HEK293T (cell line): Measurements from ENCODE around the gene SLC19A1.

Source experiments
- ARNT ChIP-seq: fragments of 450-650 bp; IDR thresholded peaks from 2 replicates; pipeline ENCODE4 v1.6.1; 2017; ENCODE audit warnings: mild to moderate bottlenecking
- BHLHE40 ChIP-seq: fragments of 450-650 bp; IDR thresholded peaks from 2 replicates; pipeline ENCODE4 v1.6.1; 2016; ENCODE audit warnings: mild to moderate bottlenecking, moderate library complexity, borderline replicate concordance
- CTBP1 ChIP-seq: fragments of 450-650 bp; IDR thresholded peaks from 2 replicates; pipeline ENCODE4 v1.6.1; 2016; ENCODE audit warnings: borderline replicate concordance
- ELF4 ChIP-seq: fragments of 450-650 bp; IDR thresholded peaks from 2 replicates; pipeline ENCODE4 v1.6.1; 2017; ENCODE audit warnings: antibody characterized with exemption
- FOXA1 ChIP-seq: fragments of 450-650 bp; IDR thresholded peaks from 2 replicates; pipeline ENCODE4 v1.6.1; 2016; ENCODE audit warnings: mild to moderate bottlenecking
- FOXK2 ChIP-seq: fragments of 450-650 bp; IDR thresholded peaks from 2 replicates; pipeline ENCODE4 v1.6.1; 2016; ENCODE audit warnings: mild to moderate bottlenecking
- FOXM1 ChIP-seq: fragments of 450-650 bp; IDR thresholded peaks from 2 replicates; pipeline ENCODE4 v1.6.1; 2017; ENCODE audit warnings: mild to moderate bottlenecking, borderline replicate concordance
- HDGF ChIP-seq: fragments of 450-650 bp; IDR thresholded peaks from 2 replicates; pipeline ENCODE4 v1.6.1; 2017; ENCODE audit warnings: antibody characterized with exemption, borderline replicate concordance
- NFRKB ChIP-seq: fragments of 450-650 bp; IDR thresholded peaks from 2 replicates; pipeline ENCODE4 v1.6.1; 2016; ENCODE audit warnings: mild to moderate bottlenecking, moderate library complexity
- SP1 ChIP-seq: fragments of 450-650 bp; IDR thresholded peaks from 2 replicates; pipeline ENCODE4 v1.6.1; 2017
- SUZ12 ChIP-seq: fragments of 450-650 bp; IDR thresholded peaks from 2 replicates; pipeline ENCODE4 v1.6.1; 2016; ENCODE audit warnings: mild to moderate bottlenecking
- TARDBP ChIP-seq: fragments of 450-650 bp; IDR thresholded peaks from 2 replicates; pipeline ENCODE4 v1.6.1; 2016
- TF ChIP-seq, protein P1 (sequence below): fragments of 450-650 bp; IDR thresholded peaks from 2 replicates; pipeline ENCODE4 v1.6.1; 2016

- no peak for TF ChIP-seq SP1
- no peak for TF ChIP-seq ELF4
- TF ChIP-seq SUZ12: no peak
- no peak for TF ChIP-seq FOXA1
- TF ChIP-seq FOXK2: no peak
- TF ChIP-seq ARNT: no peak
- TF ChIP-seq FOXM1: no peak
- no peak for TF ChIP-seq NFRKB
- no peak for TF ChIP-seq BHLHE40
- no peak for TF ChIP-seq TARDBP
- TF ChIP-seq HDGF: no peak
- TF ChIP-seq, protein P1, sequence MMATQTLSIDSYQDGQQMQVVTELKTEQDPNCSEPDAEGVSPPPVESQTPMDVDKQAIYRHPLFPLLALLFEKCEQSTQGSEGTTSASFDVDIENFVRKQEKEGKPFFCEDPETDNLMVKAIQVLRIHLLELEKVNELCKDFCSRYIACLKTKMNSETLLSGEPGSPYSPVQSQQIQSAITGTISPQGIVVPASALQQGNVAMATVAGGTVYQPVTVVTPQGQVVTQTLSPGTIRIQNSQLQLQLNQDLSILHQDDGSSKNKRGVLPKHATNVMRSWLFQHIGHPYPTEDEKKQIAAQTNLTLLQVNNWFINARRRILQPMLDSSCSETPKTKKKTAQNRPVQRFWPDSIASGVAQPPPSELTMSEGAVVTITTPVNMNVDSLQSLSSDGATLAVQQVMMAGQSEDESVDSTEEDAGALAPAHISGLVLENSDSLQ: no peak
- TF ChIP-seq CTBP1: no peak
Observed at GRCh38 chr21:45558044-45558721, 15.9 kb upstream of the SLC19A1 start.
